K562 (cell line): ENCODE results near the gene AMBP. TPM values are rescaled to one million over a fixed set of nuclear protein-coding genes. Genes with fewer than 3 reads are reported as not detected.

ENCODE experiments used
- ATAC-seq: fragments of 200-7000 bp; cut with Tn5 transposase; 3 replicates; pipeline ENCODE4 v1.9.1; 2020; ENCODE audit warnings: moderate library complexity
- BruUV-seq: library from RNA; stranded (reverse); fragments of 400-500 nt; replicated peaks from 2 replicates; lab custom pipeline; 2021; lab: Mats Ljungman, UMichigan
- CTCF ChIA-PET: fragments of 300-600 bp; formaldehyde crosslinking; extraction: SDS; loops from one replicate; lab custom pipeline; 2021; ENCODE audit warnings: low intra/inter-chr PET ratio; lab: Yijun Ruan, JAX
- POLR2A ChIA-PET: fragments of 300-600, 350-650 bp; sonication (Branson Sonifier 250); formaldehyde crosslinking; extraction: SDS; loops from one replicate; lab custom pipeline; 2021; ENCODE audit warnings: antibody characterized with exemption, inconsistent platforms; lab: Yijun Ruan, JAX
- DNase-seq, 4 experiments: peaks; one replicate each; pipeline versions ENCODE4 v3.0.0 to v3.0.0-alpha.2; 2011 to 2018; ENCODE audit warnings: low spot score in 3 of 4, mixed read lengths in 3 of 4; ENCODE audit errors: extremely low read depth in 1 of 4
- FAIRE-seq: peaks from 2 replicates; lab custom pipeline; 2011; peaks lifted over from hg19 to GRCh38; lab: Jason Lieb, UNC
- H2AFZ ChIP-seq: 2 replicates; pipeline ENCODE4 v1.6.0; 2011; ENCODE audit warnings: low read depth, low read length, control low read depth, inconsistent platforms
- H3K27ac ChIP-seq: fragments of 200-600 bp; 3 replicates; pipeline ENCODE4 v1.8.0; 2011; ENCODE audit warnings: low read depth, mild to moderate bottlenecking, control low read depth, inconsistent platforms, low read length, moderate library complexity, mixed read lengths; ENCODE audit errors: extremely low read depth
- H3K27me3 ChIP-seq, 2 experiments: fragments of 300-600 bp in 1 of 2; 2 replicates in 1 of 2; 3 replicates in 1 of 2; pipeline versions ENCODE4 v1.6.0 to v1.8.0; 2011; ENCODE audit warnings: inconsistent platforms in 2 of 2, low read length in 2 of 2, mild to moderate bottlenecking in 1 of 2, mixed read lengths in 1 of 2, moderate library complexity in 1 of 2; ENCODE audit not compliant: control insufficient read depth in 2 of 2, insufficient read depth in 2 of 2
- H3K36me3 ChIP-seq: fragments of 300-600 bp; 3 replicates; pipeline ENCODE4 v1.8.0; 2011; ENCODE audit warnings: mild to moderate bottlenecking, low read length, inconsistent platforms; ENCODE audit not compliant: control insufficient read depth, insufficient read depth
- H3K4me1 ChIP-seq, 2 experiments: fragments of 200-600 bp in 1 of 2; replicated peaks in 1 of 2; 2 replicates in 1 of 2; 3 replicates in 1 of 2; pipeline versions ENCODE4 v1.5.1 to v1.8.0; 2011; ENCODE audit warnings: inconsistent platforms in 2 of 2, low read length in 2 of 2, mild to moderate bottlenecking in 1 of 2, mixed read lengths in 1 of 2, moderate library complexity in 1 of 2; ENCODE audit not compliant: control insufficient read depth in 2 of 2, insufficient read depth in 2 of 2
- H3K4me2 ChIP-seq: 2 replicates; pipeline ENCODE4 v1.6.1; 2011; ENCODE audit warnings: low read length, control low read depth, inconsistent platforms, mixed read lengths; ENCODE audit not compliant: insufficient read depth
- H3K4me3 ChIP-seq: fragments of 200-600 bp; sonication (generic), shearing (Covaris generic); 2 replicates; pipeline ENCODE4 v1.5.1; 2016; ENCODE audit warnings: control low read depth, inconsistent platforms
- H3K79me2 ChIP-seq: fragments of 200-600 bp; 3 replicates; pipeline ENCODE4 v1.8.0; 2011; ENCODE audit warnings: low read length, inconsistent platforms; ENCODE audit not compliant: control insufficient read depth, insufficient read depth
- H3K9ac ChIP-seq, 2 experiments: 2 replicates each; pipeline versions ENCODE4 v1.6.0 to v1.6.1; 2011; ENCODE audit warnings: low read depth in 2 of 2, low read length in 2 of 2, control low read depth in 1 of 2, inconsistent platforms in 1 of 2, mild to moderate bottlenecking in 1 of 2, mixed read lengths in 1 of 2; ENCODE audit not compliant: insufficient read depth in 1 of 2
- H3K9me1 ChIP-seq: one replicate; pipeline ENCODE4 v1.6.0; 2011; ENCODE audit warnings: inconsistent platforms, mild to moderate bottlenecking, low read length, moderate library complexity; ENCODE audit not compliant: control insufficient read depth, insufficient read depth
- H3K9me3 ChIP-seq: replicated peaks from 2 replicates; pipeline ENCODE4 v1.5.1; 2011; ENCODE audit warnings: low read depth, low read length, inconsistent platforms; ENCODE audit not compliant: control insufficient read depth, insufficient read depth
- H4K20me1 ChIP-seq: replicated peaks from 2 replicates; pipeline ENCODE4 v1.6.1; 2011; ENCODE audit warnings: low read length, inconsistent platforms, mixed read lengths; ENCODE audit not compliant: control insufficient read depth, insufficient read depth
- ADNP ChIP-seq: fragments of 200-800 bp; sonication (Bioruptor generic); IDR thresholded peaks from 2 replicates; pipeline ENCODE4 v1.6.1; 2016; ENCODE audit warnings: missing genetic modification characterization, missing compliant biosample characterization
- ARID2 ChIP-seq: fragments of 450-650 bp; IDR thresholded peaks from 2 replicates; pipeline ENCODE4 v1.6.1; 2017; ENCODE audit warnings: antibody characterized with exemption, mild to moderate bottlenecking
- CREBBP ChIP-seq: IDR thresholded peaks from one replicate; pipeline ENCODE4 v1.6.1; 2012; ENCODE audit warnings: low read depth, mild to moderate bottlenecking, control low read depth, inconsistent platforms, low read length
- ETV1 ChIP-seq: fragments of 450-650 bp; conservative IDR thresholded peaks from 2 replicates; pipeline ENCODE4 v1.6.1; 2016; ENCODE audit warnings: missing genetic modification characterization, control low read depth, low read depth, missing compliant biosample characterization
- FOXK2 ChIP-seq, 2 experiments: fragments of 450-650 bp; IDR thresholded peaks in 1 of 2; conservative IDR thresholded peaks in 1 of 2; 2 replicates each; pipeline ENCODE4 v1.6.1; 2016; ENCODE audit warnings: low read depth in 2 of 2, mild to moderate bottlenecking in 1 of 2
- KLF13 ChIP-seq: fragments of 450-650 bp; IDR thresholded peaks from 2 replicates; pipeline ENCODE4 v1.6.1; 2016; ENCODE audit warnings: missing genetic modification characterization, low read depth, mild to moderate bottlenecking, missing compliant biosample characterization, moderate library complexity, borderline replicate concordance
- RFX7 ChIP-seq: fragments of 250-450 bp; sonication (Bioruptor Pico); IDR thresholded peaks from 2 replicates; pipeline ENCODE4 v1.5.1; 2021; ENCODE audit warnings: mild to moderate bottlenecking
- SUPT5H ChIP-seq: fragments of 450-650 bp; IDR thresholded peaks from 2 replicates; pipeline ENCODE4 v1.6.1; 2016
- ZNF146 ChIP-seq: IDR thresholded peaks from one replicate; pipeline ENCODE4 v1.6.1; 2018; ENCODE audit warnings: missing compliant biosample characterization; ENCODE audit not compliant: unreplicated experiment
- ZNF175 ChIP-seq: fragments of 200-800 bp; sonication (Bioruptor generic); IDR thresholded peaks from 2 replicates; pipeline ENCODE4 v1.6.1; 2016; ENCODE audit warnings: low read depth, mild to moderate bottlenecking, missing genetic modification characterization, missing compliant biosample characterization
- WGBS: fragments of 100-300 bp; shearing (Covaris generic); methylation state at CpG from one replicate; pipeline ENCODE4 v1.1.6; 2016; ENCODE audit warnings: low coverage, mixed read lengths; ENCODE audit not compliant: insufficient coverage; ENCODE audit errors: missing lambda C conversion rate; 5-methylcytosine and 5-hydroxymethylcytosine counted together
- in situ Hi-C: fragments of 300-500 bp; cut with MboI; formaldehyde crosslinking; loops from 4 replicates; pipeline ENCODE4 v1.15.0; 2018; ENCODE audit warnings: inconsistent platforms, mixed read lengths
- intact Hi-C: fragments of 100-400 bp; cut with micrococcal nuclease; formaldehyde crosslinking; loops from 2 replicates; pipeline ENCODE4 v1.14.2; 2022
- polyA plus RNA-seq, 8 experiments: library from polyadenylated mRNA; depleted of rRNA in 4 of 8; stranded (reverse) in 5 of 8; unstranded in 3 of 8; fragments of >200 nt; fragmentation: Nextera tagmentation in 2 of 8; fragmentation: Illumina TruSeq in 1 of 8; extraction: Ambion mirVana in 2 of 8; extraction: Trizol in 1 of 8; gene quantifications; 2 replicates each; pipeline versions ENCODE4 v1.2.1 to v1.2.3, GENCODE V29; 2011 to 2014; ENCODE audit warnings: inconsistent platforms in 1 of 8, missing spikeins in 1 of 8
- total RNA-seq, 7 experiments: library from RNA; depleted of rRNA in 6 of 7; stranded (reverse); fragments of >200 nt in 6 of 7; fragmentation: Illumina TruSeq in 2 of 7; extraction: Trizol in 2 of 7; gene quantifications; 2 replicates each; pipeline versions ENCODE4 v1.2.1 to v1.2.3, GENCODE V29; 2011 to 2021; ENCODE audit warnings: low replicate concordance in 1 of 7
- TF ChIP-seq, protein P1 (sequence below): sonication (generic); formaldehyde crosslinking; IDR thresholded peaks from 2 replicates; pipeline ENCODE4 v1.8.1; 2022; ENCODE audit warnings: missing genetic modification reagents
- TF ChIP-seq, protein P2 (sequence below): conservative IDR thresholded peaks from 2 replicates; pipeline ENCODE4 v1.6.1; 2011; ENCODE audit warnings: low read depth, mild to moderate bottlenecking, low read length; ENCODE audit not compliant: control insufficient read depth
- TF ChIP-seq, protein P3 (sequence below): fragments of 250-450 bp; sonication (Bioruptor Pico); IDR thresholded peaks from 2 replicates; pipeline ENCODE4 v1.8.0; 2022; ENCODE audit warnings: moderate library complexity, mild to moderate bottlenecking, inconsistent platforms

The AMBP gene
- total and polyA plus RNA-seq, 9 of the 15 experiments (the other 6 are each of a cell fraction or from before 2014, with no cell fraction given): 1.3 TPM; not detected in 8

DNA sequence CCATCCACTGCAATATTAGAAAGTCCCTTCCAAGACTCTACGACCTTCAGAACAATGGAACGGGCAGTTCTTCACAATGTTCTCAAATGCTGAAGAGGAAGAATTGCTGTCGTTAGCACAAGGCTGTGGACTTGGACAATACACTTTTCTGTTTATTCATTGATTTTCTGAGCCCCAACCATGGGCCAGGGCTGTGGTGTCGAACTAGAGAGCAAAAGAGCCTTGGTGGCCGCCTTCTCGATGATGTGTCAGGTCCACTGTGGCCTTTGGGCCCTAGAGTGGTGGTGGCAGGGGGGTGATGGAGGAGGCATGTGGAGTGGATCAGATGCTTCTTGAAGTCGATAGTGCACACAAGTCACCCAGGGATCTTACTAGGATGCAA is 39.5 kb upstream of the AMBP start:
- CTCF ChIA-PET: no interaction called here
- ATAC-seq: no peak
- H3K27ac ChIP-seq: no peak overlapping the region
- in situ Hi-C loops (no loop called here), intact Hi-C loops (no loop called here)
- H3K79me2 ChIP-seq: no peaks in the 10 kb centered on the region
- H3K9me3 ChIP-seq: no peaks in the 10 kb centered on the region
- no TSS peak for BruUV-seq
- no peak for DNase-seq
- peaks cover 14 to 52% of the 10 kb centered on the region in 2 experiments; a peak in 3 of 5 replicates for H3K27me3 ChIP-seq
- H3K9ac ChIP-seq: no peak overlapping the region
- POLR2A ChIA-PET: interaction anchor here (1.6 kb wide), 1 partner anchor 9 kb away, joined by 3 read pairs; no protein-coding TSS in a partner anchor
- FAIRE-seq: no peak
- 0% methylated on average over 7 of the region's 7 CpGs for WGBS
- H2AFZ ChIP-seq: no peak overlapping the region
- no peaks in the 10 kb centered on the region for H4K20me1 ChIP-seq
- H3K4me2 ChIP-seq: no peak overlapping the region
- H3K36me3 ChIP-seq: no peaks in the 10 kb centered on the region
- H3K9me1 ChIP-seq: no peaks in the 10 kb centered on the region
- H3K4me1 ChIP-seq: no peaks in the 10 kb centered on the region
- TF ChIP-seq, protein P1, sequence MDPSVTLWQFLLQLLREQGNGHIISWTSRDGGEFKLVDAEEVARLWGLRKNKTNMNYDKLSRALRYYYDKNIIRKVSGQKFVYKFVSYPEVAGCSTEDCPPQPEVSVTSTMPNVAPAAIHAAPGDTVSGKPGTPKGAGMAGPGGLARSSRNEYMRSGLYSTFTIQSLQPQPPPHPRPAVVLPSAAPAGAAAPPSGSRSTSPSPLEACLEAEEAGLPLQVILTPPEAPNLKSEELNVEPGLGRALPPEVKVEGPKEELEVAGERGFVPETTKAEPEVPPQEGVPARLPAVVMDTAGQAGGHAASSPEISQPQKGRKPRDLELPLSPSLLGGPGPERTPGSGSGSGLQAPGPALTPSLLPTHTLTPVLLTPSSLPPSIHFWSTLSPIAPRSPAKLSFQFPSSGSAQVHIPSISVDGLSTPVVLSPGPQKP (CRISPR knock-in tag): no peak
- TF ChIP-seq SUPT5H (no peak), ZNF175 (CRISPR knock-in tag) (no peak), ETV1 (tag) (no peak), RFX7 (CRISPR knock-in tag) (no peak), CREBBP (no peak), FOXK2 (conservative IDR thresholded peaks at IDR 0.05 in 1 of 2, IDR thresholded peaks at IDR 0.05 in 1 of 2; ENCODE audit: low read depth in 2 of 2) (no peak), ARID2 (no peak), ZNF146 (no peak), KLF13 (tag) (no peak), ADNP (tag) (no peak)
- TF ChIP-seq, protein P2, sequence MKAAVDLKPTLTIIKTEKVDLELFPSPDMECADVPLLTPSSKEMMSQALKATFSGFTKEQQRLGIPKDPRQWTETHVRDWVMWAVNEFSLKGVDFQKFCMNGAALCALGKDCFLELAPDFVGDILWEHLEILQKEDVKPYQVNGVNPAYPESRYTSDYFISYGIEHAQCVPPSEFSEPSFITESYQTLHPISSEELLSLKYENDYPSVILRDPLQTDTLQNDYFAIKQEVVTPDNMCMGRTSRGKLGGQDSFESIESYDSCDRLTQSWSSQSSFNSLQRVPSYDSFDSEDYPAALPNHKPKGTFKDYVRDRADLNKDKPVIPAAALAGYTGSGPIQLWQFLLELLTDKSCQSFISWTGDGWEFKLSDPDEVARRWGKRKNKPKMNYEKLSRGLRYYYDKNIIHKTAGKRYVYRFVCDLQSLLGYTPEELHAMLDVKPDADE: no peak
- TF ChIP-seq, protein P3, sequence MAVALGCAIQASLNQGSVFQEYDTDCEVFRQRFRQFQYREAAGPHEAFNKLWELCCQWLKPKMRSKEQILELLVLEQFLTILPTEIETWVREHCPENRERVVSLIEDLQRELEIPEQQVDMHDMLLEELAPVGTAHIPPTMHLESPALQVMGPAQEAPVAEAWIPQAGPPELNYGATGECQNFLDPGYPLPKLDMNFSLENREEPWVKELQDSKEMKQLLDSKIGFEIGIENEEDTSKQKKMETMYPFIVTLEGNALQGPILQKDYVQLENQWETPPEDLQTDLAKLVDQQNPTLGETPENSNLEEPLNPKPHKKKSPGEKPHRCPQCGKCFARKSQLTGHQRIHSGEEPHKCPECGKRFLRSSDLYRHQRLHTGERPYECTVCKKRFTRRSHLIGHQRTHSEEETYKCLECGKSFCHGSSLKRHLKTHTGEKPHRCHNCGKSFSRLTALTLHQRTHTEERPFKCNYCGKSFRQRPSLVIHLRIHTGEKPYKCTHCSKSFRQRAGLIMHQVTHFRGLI (CRISPR knock-in tag): no peak
- H3K4me3 ChIP-seq: no peak overlapping the region
